ENCODE results near the gene FHIT.

Gene FHIT

GRCh38 chr3:60226912-60227311 is 1024.3 kb downstream of the FHIT start:
- intact Hi-C loops (cut with DNase I): no loop called here
- no peak for DNase-seq

GRCh38 chr3:60225848-60226247 is 1025.4 kb downstream of the FHIT start:
- no peak for DNase-seq
- intact Hi-C loops (cut with DNase I): no loop called here

DNA sequence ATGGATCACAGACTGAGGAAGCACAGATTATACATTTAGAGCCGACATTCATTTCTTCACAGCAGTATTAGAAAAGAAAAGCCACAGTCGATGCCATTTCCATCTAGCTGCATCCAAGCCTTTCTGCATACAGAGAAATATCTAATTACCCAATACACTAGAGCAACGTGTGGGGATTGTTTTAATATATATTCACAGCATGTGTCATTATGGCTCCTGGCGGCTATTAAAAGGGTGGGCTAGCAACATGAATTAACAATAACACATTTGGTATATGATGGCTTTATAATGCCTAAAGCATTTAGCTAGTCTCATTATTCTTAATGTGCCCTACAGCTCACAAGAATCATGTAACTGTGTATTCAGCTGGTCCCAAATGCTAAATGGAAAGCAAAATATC is 1030.5 kb downstream of the FHIT start:
- DNase-seq: no peak
- intact Hi-C loops (cut with DNase I): no loop called here

- no peak for DNase-seq
- intact Hi-C loops (cut with DNase I): no loop called here
Measured at GRCh38 chr3:60219501-60219900, 1031.8 kb downstream of the FHIT start.

DNA sequence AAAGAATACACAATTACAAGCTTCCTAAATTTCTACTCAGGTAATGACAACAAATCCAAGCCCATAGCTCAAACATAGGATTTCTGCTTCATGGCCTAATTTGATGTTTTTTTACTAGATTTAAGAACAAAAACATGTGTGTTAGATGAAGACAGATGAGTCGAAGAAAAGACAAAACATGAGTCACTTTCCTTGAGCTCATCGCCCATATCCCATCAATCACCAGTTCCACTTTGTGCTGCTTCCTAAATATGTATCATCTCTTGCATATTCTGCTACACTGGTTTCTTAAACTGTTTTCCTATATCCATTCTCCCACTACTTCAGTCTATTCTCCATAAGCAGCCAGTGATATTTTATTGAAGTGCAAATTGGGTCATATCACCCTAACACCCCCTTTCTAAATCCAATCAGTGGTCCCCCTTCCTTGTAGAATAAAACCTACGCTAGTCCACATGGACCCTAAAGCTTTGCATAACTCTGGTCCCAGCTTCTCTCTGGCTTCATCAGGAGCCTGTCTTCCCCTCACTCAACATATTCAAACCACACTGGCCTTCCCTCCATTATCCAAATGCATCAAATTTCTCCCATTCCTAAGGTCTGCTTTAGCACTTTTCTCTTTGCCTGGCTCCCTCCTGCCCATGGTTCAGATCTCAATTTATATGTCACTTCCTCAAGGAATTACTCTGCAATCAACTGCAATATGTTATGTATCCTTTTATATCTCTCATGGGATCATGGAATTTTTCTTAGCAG is 1033.9 kb downstream of the FHIT start:
- peak in 9 of 42 donors; percentile 7 to 51 (median 25) for DNase-seq
- intact Hi-C loops (cut with DNase I): no loop called here

GRCh38 chr3:60216462-60217075 is 1034.7 kb downstream of the FHIT start:
- no peak for DNase-seq
- intact Hi-C loops (cut with DNase I): no loop called here

DNA sequence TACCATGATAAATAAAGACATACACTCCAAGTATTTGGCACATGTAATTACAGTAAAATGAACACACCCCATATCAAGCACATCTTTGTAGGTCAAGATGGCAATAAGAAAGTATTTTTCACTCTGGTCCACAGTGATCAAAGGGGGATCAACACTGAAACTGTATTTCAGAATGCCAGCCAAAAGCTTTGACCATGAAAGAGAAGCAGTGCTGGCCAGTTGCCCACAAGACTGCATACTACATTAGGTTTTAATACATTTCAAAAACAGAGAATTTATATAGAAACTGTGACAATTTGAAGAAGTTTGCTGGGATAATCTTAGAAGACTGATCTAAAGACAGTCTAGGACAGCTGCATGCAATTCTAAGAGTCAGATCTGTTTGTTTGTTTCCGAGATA is 1035.3 kb downstream of the FHIT start:
- peak in 4 of 42 donors; percentile 13 to 47 (median 24) for DNase-seq
- intact Hi-C loops (cut with DNase I): no loop called here

- DNase-seq: no peak
- intact Hi-C loops (cut with DNase I): no loop called here
Measured at GRCh38 chr3:60207905-60208304, 1043.3 kb downstream of the FHIT start.

- intact Hi-C loops (cut with DNase I): no loop called here
- no peak for DNase-seq
Measured at GRCh38 chr3:60206206-60206605, 1045.0 kb downstream of the FHIT start.

DNA sequence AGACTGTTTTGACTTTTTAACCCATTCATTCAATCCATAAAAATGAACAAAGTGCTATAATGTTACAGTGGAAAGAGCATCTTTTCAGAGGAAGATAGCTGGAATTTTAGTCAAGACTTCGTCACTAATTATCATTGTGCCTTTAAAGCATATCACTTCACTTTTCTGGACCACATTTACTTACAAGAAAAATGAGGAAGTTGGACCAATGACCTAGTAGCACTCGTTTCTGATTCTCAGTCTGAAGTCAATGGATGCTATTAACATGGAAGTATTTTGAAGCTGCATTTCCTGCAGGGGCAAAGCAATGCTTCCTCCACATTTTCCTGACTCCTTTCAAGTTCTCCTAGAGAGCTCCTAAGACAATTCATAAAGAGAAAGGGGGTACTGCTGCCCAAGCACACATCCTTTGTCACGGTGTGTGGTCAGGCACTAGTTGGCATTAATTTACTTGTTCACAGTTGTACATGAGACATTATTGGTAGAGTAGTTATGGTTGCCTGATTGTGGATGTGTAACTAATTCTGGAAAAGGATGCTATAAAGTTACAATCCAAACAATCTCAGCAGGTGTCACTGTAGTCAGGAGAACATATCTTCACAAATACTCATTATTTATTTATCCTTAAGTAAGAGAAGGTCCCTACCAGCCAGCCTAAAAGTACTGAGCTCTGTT is 1049.1 kb downstream of the FHIT start:
- intact Hi-C loops (cut with DNase I): no loop called here

DNA sequence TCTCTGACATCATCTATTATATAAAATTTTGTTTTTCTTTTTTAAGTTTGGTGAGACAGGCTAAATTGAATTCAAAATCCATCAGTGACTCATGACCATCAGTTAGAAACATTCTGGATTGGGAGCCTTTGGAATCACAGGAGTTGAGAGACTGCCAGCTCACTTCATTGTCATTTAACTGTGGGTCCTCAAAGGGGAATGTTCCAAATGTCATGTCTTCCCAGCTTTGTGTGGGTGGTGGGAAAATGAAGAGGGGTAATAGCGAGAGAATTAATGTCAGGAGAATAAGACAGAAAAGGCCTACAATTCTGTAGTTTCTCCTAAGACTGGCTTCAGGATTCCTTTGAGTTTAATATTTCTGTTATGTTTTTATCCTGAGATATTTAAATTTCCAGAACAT is 1051.9 kb downstream of the FHIT start:
- intact Hi-C loops (cut with DNase I): no loop called here
- DNase-seq: peak in 16 of 42 donors; percentile 7 to 59 (median 29)

More for the DNA sequence above, 1049.1 kb downstream of the FHIT start:
- DNase-seq: no peak

- no peak for DNase-seq
- intact Hi-C loops (cut with DNase I): no loop called here
Measured at GRCh38 chr3:60198179-60198720, 1053.0 kb downstream of the FHIT start.

DNA sequence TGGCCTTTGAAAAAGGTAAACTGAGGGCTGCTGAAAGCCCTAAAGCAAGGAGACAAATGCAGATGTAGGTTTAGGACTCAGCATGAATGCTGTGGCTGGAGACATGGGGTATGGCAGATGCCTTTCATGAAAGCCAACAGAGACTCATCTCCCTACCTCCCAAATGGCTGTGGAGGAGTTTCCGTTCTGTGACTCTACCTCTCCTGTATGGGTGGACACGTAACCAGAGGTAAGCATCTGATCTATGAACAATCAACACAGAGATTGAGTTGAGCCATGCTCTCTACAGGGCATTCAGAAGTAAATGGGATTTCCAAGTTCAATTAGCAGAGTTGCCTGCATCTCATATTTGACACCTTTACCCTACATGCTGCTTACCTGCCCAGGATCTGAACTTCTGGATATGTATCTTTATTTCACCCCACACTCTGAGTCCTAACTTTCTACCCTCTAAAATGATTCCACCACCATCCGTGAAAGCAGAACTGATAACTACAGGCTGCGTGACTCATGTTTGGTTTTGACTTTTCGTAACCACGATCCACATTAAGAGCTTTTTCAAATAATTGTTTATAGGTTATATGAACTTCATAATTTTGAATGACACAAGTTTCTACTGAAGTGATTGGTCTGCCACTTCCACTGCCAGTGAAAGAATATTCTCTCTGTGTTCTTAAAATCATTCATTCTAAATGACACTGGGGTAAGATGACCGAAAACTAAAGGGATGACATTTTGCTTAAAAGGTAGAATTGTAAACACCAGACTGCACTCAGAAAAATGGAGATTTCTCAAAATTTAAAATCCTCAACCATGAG is 1058.7 kb downstream of the FHIT start:
- DNase-seq: no peak
- intact Hi-C loops (cut with DNase I): no loop called here

DNA sequence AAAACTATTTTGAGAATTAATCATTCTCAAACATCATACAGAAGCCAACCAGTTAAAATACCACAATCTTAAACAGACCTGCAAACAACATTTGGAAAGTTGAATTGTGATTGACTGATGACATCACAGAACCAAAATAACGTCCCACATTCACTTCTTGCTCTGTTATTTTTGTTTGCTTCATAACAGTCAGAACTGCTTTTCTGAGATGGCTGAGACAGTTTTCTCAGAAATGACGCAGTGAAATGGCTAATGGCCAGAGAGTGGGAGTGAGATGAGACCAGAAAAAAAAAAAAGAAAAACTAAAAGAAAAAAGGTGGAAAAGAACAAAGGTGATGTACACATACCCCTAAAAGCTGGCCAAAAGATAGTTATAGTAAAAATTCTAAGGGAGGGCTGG is 1061.2 kb downstream of the FHIT start:
- no peak for DNase-seq
- intact Hi-C loops (cut with DNase I): no loop called here

DNA sequence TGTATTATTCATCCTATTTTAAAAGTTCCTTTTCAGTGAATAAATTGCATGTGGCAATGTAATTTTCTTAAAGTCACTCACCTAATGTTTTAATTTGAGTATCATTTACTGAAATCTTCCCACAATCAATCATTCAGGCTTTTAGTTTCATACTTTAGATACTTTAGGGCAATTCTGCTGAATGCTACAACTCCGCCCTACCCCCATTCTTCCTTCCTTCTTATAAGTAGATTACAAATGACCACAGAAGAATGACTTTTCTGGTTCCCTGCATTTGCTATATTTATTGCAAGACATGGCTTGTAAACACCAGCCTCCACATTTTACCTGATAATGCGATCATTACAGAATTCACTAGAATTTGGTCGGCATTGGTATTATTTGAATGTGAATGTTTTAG is 1061.9 kb downstream of the FHIT start:
- intact Hi-C loops (cut with DNase I): no loop called here
- no peak for DNase-seq

- DNase-seq: peak in 4 of 42 donors; percentile 11 to 27 (median 12)
- intact Hi-C loops (cut with DNase I): no loop called here
Measured at GRCh38 chr3:60188803-60189202, 1062.4 kb downstream of the FHIT start.

GRCh38 chr3:60187343-60187742 is 1063.9 kb downstream of the FHIT start:
- peak in 10 of 42 donors; percentile 5 to 47 (median 12) for DNase-seq

GRCh38 chr3:60186359-60186758 is 1064.9 kb downstream of the FHIT start:
- DNase-seq: no peak
- intact Hi-C loops (cut with DNase I): no loop called here

More at GRCh38 chr3:60187343-60187742, 1063.9 kb downstream of the FHIT start:
- intact Hi-C loops (cut with DNase I): no loop called here

GRCh38 chr3:60185161-60185560 is 1066.1 kb downstream of the FHIT start:
- DNase-seq: no peak
- intact Hi-C loops (cut with DNase I): no loop called here
